ENCODE results near the gene RFTN1.

Gene RFTN1

DNA sequence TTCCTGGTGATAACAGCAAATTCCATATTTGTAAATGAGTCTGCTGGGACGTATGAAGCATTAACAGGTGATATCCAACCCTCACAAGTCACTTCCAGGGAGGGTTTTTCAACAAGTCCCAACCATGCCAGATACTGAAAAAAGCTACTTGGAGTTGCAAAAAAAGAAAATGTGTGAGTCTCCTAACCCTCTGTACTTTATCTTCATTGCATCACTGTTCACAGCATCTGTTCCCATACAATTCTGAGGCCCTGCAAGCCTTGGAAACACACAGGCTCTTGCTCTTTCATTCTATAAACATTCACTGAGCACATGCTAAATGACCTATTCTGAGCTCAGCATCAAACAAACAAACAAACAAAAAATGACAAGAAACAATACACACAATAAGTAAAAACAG is 120.8 kb downstream of the RFTN1 start:
- H3K27me3 ChIP-seq (ENCODE audit: control insufficient read depth, insufficient read depth, low read length), result no peaks in the 10 kb centered on the region
- no peak overlapping the region for H3K4me3 ChIP-seq (ENCODE audit: low read length)
- H3K36me3 ChIP-seq (ENCODE audit: control insufficient read depth, insufficient read depth, low read length), result no peaks in the 10 kb centered on the region
- no peak overlapping the region for H3K9ac ChIP-seq (ENCODE audit: low read length)
- no peak overlapping the region for H3K27ac ChIP-seq (ENCODE audit: low read depth, low read length)
- no peaks in the 10 kb centered on the region for H3K4me1 ChIP-seq (ENCODE audit: control insufficient read depth, insufficient read depth, low read length)

- no peak overlapping the region for H3K9ac ChIP-seq (ENCODE audit: low read length)
These were observed 121.4 kb downstream of the RFTN1 start for GRCh38 chr3:16392065-16392464.

GRCh38 chr3:16390581-16390980 is 122.9 kb downstream of the RFTN1 start:
- Histone ChIP-seq H3K36me3 (ENCODE audit: control insufficient read depth, insufficient read depth, low read length) (no peaks in the 10 kb centered on the region), H3K27ac (ENCODE audit: low read depth, low read length) (no peak overlapping the region), H3K27me3 (ENCODE audit: control insufficient read depth, insufficient read depth, low read length) (no peaks in the 10 kb centered on the region), H3K4me1 (ENCODE audit: control insufficient read depth, insufficient read depth, low read length) (no peaks in the 10 kb centered on the region), H3K9ac (ENCODE audit: low read length) (no peak overlapping the region), H3K4me3 (ENCODE audit: low read length) (no peak overlapping the region)

More at GRCh38 chr3:16392065-16392464, 121.4 kb downstream of the RFTN1 start:
- H3K4me1 ChIP-seq (ENCODE audit: control insufficient read depth, insufficient read depth, low read length), result no peaks in the 10 kb centered on the region
- H3K27ac ChIP-seq (ENCODE audit: low read depth, low read length), result no peak overlapping the region
- no peaks in the 10 kb centered on the region for H3K27me3 ChIP-seq (ENCODE audit: control insufficient read depth, insufficient read depth, low read length)
- H3K4me3 ChIP-seq (ENCODE audit: low read length), result no peak overlapping the region
- H3K36me3 ChIP-seq (ENCODE audit: control insufficient read depth, insufficient read depth, low read length), result no peaks in the 10 kb centered on the region

- no peak overlapping the region for H3K27ac ChIP-seq (ENCODE audit: low read depth, low read length)
- no peak overlapping the region for H3K4me3 ChIP-seq (ENCODE audit: low read length)
- H3K27me3 ChIP-seq (ENCODE audit: control insufficient read depth, insufficient read depth, low read length), result no peaks in the 10 kb centered on the region
- no peaks in the 10 kb centered on the region for H3K36me3 ChIP-seq (ENCODE audit: control insufficient read depth, insufficient read depth, low read length)
- no peaks in the 10 kb centered on the region for H3K4me1 ChIP-seq (ENCODE audit: control insufficient read depth, insufficient read depth, low read length)
- no peak overlapping the region for H3K9ac ChIP-seq (ENCODE audit: low read length)
These were observed 124.6 kb downstream of the RFTN1 start for GRCh38 chr3:16388850-16389441.

- Histone ChIP-seq H3K27ac (ENCODE audit: low read depth, low read length) (no peak overlapping the region), H3K36me3 (ENCODE audit: control insufficient read depth, insufficient read depth, low read length) (no peaks in the 10 kb centered on the region), H3K4me3 (ENCODE audit: low read length) (no peak overlapping the region), H3K9ac (ENCODE audit: low read length) (no peak overlapping the region), H3K4me1 (ENCODE audit: control insufficient read depth, insufficient read depth, low read length) (no peaks in the 10 kb centered on the region), H3K27me3 (ENCODE audit: control insufficient read depth, insufficient read depth, low read length) (no peaks in the 10 kb centered on the region)
These were observed 126.9 kb downstream of the RFTN1 start for GRCh38 chr3:16386561-16386960.

- no peak overlapping the region for H3K4me3 ChIP-seq (ENCODE audit: low read length)
- no peaks in the 10 kb centered on the region for H3K36me3 ChIP-seq (ENCODE audit: control insufficient read depth, insufficient read depth, low read length)
- H3K4me1 ChIP-seq (ENCODE audit: control insufficient read depth, insufficient read depth, low read length), result no peaks in the 10 kb centered on the region
- H3K27me3 ChIP-seq (ENCODE audit: control insufficient read depth, insufficient read depth, low read length), result no peaks in the 10 kb centered on the region
- H3K9ac ChIP-seq (ENCODE audit: low read length), result no peak overlapping the region
- no peak overlapping the region for H3K27ac ChIP-seq (ENCODE audit: low read depth, low read length)
These were observed 128.3 kb downstream of the RFTN1 start for GRCh38 chr3:16385151-16385550.

DNA sequence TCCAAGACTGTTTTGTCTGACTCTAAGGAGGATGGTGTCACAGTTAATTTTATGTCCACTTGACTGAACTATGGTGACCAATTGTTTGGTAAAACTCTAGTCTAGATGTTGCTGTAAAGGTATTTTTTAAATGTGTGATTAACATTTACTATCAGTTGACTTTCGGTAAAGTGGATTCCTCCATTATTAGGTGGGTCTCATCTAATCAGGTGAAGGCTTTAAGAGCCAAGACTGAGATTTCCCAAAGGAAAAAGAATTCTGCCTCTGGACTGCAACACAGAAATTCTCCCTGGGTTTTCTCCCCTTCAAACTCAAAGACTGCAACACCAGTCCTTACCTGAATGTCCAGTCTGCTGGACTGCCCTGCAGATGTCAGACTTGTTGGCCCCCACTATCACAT is 129.6 kb downstream of the RFTN1 start:
- H3K9ac ChIP-seq (ENCODE audit: low read length), result no peak overlapping the region
- H3K27ac ChIP-seq (ENCODE audit: low read depth, low read length), result no peak overlapping the region
- no peaks in the 10 kb centered on the region for H3K36me3 ChIP-seq (ENCODE audit: control insufficient read depth, insufficient read depth, low read length)
- H3K27me3 ChIP-seq (ENCODE audit: control insufficient read depth, insufficient read depth, low read length), result no peaks in the 10 kb centered on the region
- H3K4me1 ChIP-seq (ENCODE audit: control insufficient read depth, insufficient read depth, low read length), result no peaks in the 10 kb centered on the region
- no peak overlapping the region for H3K4me3 ChIP-seq (ENCODE audit: low read length)

DNA sequence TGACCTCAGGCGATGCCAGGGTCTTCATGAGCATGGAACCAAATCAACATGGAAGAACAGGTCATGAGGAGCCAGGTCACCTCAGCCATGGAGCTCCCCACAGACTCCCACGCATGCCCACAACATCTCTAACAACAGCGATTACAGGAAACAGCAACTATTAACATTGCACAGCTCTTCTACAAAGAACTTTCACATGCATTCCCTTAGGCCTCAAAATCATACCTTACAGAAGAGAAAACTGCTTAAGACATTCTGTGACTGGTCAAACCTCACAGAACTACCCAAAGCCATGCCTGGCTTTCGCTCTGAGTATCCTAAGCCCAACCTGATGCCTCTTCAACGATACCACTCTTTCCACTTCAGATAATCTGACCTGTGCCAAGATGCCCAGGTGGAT is 130.7 kb downstream of the RFTN1 start:
- Histone ChIP-seq H3K4me1 (ENCODE audit: control insufficient read depth, insufficient read depth, low read length) (no peaks in the 10 kb centered on the region), H3K27ac (ENCODE audit: low read depth, low read length) (no peak overlapping the region)

DNA sequence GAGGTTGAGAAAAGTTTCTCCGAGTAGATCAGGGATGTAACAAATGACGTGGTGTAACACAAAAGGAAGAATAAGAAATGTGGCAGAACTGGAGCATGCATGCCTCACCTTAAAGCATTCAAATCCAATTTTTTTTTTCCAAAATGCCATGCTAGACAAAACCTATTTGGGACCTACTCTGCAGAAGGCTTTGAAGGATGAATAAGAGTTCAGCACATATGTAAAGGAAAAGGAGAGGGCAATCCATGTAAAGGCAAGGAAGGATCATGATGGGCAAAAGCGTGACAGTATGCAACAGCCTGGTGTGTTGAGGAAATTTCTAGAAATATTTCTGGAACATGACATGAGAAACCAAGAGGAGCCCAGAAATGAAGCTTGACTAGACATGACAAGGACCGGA is 132.1 kb downstream of the RFTN1 start:
- Histone ChIP-seq H3K9ac (ENCODE audit: low read length) (no peak overlapping the region), H3K36me3 (ENCODE audit: control insufficient read depth, insufficient read depth, low read length) (no peaks in the 10 kb centered on the region), H3K4me1 (ENCODE audit: control insufficient read depth, insufficient read depth, low read length) (no peaks in the 10 kb centered on the region), H3K27me3 (ENCODE audit: control insufficient read depth, insufficient read depth, low read length) (no peaks in the 10 kb centered on the region), H3K4me3 (ENCODE audit: low read length) (no peak overlapping the region), H3K27ac (ENCODE audit: low read depth, low read length) (no peak overlapping the region)

More for the DNA sequence above, 130.7 kb downstream of the RFTN1 start:
- Histone ChIP-seq H3K4me3 (ENCODE audit: low read length) (no peak overlapping the region), H3K9ac (ENCODE audit: low read length) (no peak overlapping the region), H3K27me3 (ENCODE audit: control insufficient read depth, insufficient read depth, low read length) (no peaks in the 10 kb centered on the region), H3K36me3 (ENCODE audit: control insufficient read depth, insufficient read depth, low read length) (no peaks in the 10 kb centered on the region)

GRCh38 chr3:16380421-16380820 is 133.1 kb downstream of the RFTN1 start:
- Histone ChIP-seq H3K9ac (ENCODE audit: low read length) (no peak overlapping the region), H3K4me1 (ENCODE audit: control insufficient read depth, insufficient read depth, low read length) (no peaks in the 10 kb centered on the region), H3K36me3 (ENCODE audit: control insufficient read depth, insufficient read depth, low read length) (no peaks in the 10 kb centered on the region), H3K4me3 (ENCODE audit: low read length) (no peak overlapping the region), H3K27ac (ENCODE audit: low read depth, low read length) (no peak overlapping the region), H3K27me3 (ENCODE audit: control insufficient read depth, insufficient read depth, low read length) (no peaks in the 10 kb centered on the region)

DNA sequence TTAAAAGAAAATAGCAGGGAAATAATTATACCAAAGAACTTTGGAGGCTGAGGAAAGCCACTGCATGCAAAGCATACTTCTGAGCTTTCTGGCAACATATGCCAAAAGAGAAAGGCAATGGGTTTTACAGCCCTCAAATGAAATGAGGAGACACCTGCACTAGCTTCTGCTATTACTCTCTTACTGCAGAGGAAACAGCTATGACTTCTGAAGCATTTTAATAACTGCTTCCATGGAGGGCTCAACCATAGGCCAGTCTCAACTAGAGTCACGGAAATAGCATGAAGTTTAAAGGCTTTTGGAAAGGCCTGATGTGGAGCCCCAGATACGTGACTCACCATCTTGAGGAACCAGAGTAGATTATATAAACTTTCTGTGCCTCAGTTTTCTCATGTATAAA is 133.7 kb downstream of the RFTN1 start:
- Histone ChIP-seq H3K4me3 (ENCODE audit: low read length) (no peak overlapping the region), H3K27me3 (ENCODE audit: control insufficient read depth, insufficient read depth, low read length) (no peaks in the 10 kb centered on the region), H3K36me3 (ENCODE audit: control insufficient read depth, insufficient read depth, low read length) (no peaks in the 10 kb centered on the region), H3K4me1 (ENCODE audit: control insufficient read depth, insufficient read depth, low read length) (no peaks in the 10 kb centered on the region), H3K27ac (ENCODE audit: low read depth, low read length) (no peak overlapping the region), H3K9ac (ENCODE audit: low read length) (no peak overlapping the region)

DNA sequence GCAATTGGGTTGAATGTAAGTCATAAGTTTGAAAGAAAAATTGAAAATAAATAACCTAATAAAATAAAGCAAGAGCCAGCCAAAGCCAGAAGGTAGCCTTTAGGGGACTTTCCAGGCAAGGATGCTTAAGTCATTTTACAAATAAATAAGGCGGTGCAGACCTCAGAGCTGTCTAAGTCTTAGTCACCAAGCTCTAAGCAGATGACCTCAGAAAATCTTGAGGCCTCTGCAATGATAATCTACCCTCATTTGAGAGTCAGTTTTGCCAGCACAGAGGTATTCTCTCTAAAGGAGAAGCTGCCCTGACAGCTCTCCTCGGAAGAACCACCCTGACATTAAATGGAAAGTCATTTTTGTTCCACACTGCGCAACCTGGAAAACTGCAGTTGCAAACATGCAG is 134.6 kb downstream of the RFTN1 start:
- no peak overlapping the region for H3K9ac ChIP-seq (ENCODE audit: low read length)
- no peaks in the 10 kb centered on the region for H3K27me3 ChIP-seq (ENCODE audit: control insufficient read depth, insufficient read depth, low read length)
- H3K27ac ChIP-seq (ENCODE audit: low read depth, low read length), result no peak overlapping the region
- H3K4me1 ChIP-seq (ENCODE audit: control insufficient read depth, insufficient read depth, low read length), result no peaks in the 10 kb centered on the region
- H3K4me3 ChIP-seq (ENCODE audit: low read length), result no peak overlapping the region
- H3K36me3 ChIP-seq (ENCODE audit: control insufficient read depth, insufficient read depth, low read length), result no peaks in the 10 kb centered on the region

- H3K27ac ChIP-seq (ENCODE audit: low read depth, low read length), result no peak overlapping the region
- H3K27me3 ChIP-seq (ENCODE audit: control insufficient read depth, insufficient read depth, low read length), result no peaks in the 10 kb centered on the region
- no peak overlapping the region for H3K4me3 ChIP-seq (ENCODE audit: low read length)
- H3K9ac ChIP-seq (ENCODE audit: low read length), result no peak overlapping the region
- no peaks in the 10 kb centered on the region for H3K36me3 ChIP-seq (ENCODE audit: control insufficient read depth, insufficient read depth, low read length)
- no peaks in the 10 kb centered on the region for H3K4me1 ChIP-seq (ENCODE audit: control insufficient read depth, insufficient read depth, low read length)
These were observed 135.1 kb downstream of the RFTN1 start for GRCh38 chr3:16378415-16378814.

Measured in rectal smooth muscle tissue (tissue), 1 donor.